Measurements from ENCODE around the gene ZP3. TPM values are rescaled to one million over a fixed set of nuclear protein-coding genes. Genes with fewer than 3 reads are reported as not detected.
"Not testable (repeated sequence)": the region's sequence is repeated elsewhere in the genome, so short reads cannot be mapped to it uniquely, and the experiment has no call there.

Gene ZP3
- polyA plus RNA-seq, 1 of the 3 experiments (the other 2 are of a cell fraction), result 5.4 TPM

DNA sequence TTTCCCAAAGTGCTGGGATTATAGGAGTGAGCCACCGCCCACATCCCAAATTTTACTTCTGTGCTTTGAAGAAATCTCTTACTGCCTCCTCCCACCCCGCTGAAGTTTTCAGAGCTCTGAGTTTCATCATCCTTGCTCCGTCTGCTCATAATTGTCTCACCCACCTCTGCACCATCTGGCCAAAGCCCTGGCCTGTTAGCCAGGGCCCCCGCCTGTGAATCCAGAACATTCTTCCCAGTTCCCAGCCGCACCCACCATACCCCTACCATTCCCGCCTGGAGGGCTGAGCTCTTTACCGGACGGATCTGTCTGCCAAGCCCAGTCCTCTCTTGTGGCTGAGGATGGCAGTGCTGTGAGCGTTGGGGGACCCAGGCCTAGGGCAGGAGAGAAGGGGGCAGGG, 29.8 kb upstream of the ZP3 start:
- Histone ChIP-seq H3K27ac (ENCODE audit: low read depth in 2 of 2, low read length in 1 of 2) (no peak overlapping the region), H3K36me3 (replicated peaks in 1 of 2; ENCODE audit: control insufficient read depth in 1 of 2, insufficient read depth in 2 of 2, low read length in 1 of 2) (no peaks in the 10 kb centered on the region), H3K9me3 (no peaks in the 10 kb centered on the region), H3F3A (replicated peaks; ENCODE audit: insufficient read depth) (peaks cover 5% of the 10 kb centered on the region), H4K20me1 (ENCODE audit: insufficient read depth) (no peaks in the 10 kb centered on the region), H3K4me2 (no peak overlapping the region), H2AFZ (ENCODE audit: low read depth) (no peak overlapping the region), H3K9ac (no peak overlapping the region), H3K4me3 (ENCODE audit: low read depth in 2 of 2, low read length in 1 of 2) (no peak overlapping the region), H3K79me2 (ENCODE audit: insufficient read depth) (no peaks in the 10 kb centered on the region), H3K4me1 (ENCODE audit: control insufficient read depth in 1 of 2, insufficient read depth in 2 of 2, low read depth in 1 of 2, low read length in 1 of 2) (peaks cover 3 to 19% of the 10 kb centered on the region in 2 experiments; a peak in 3 of 4 replicates), H3K27me3 (ENCODE audit: insufficient read depth) (no peaks in the 10 kb centered on the region), H3K9me2 (no peaks in the 10 kb centered on the region)
- ChIA-PET CTCF (no interaction called here), POLR2A (no interaction called here)
- DNase-seq, result no peak
- no peak for TF ChIP-seq ELF1 (IDR thresholded peaks at IDR 0.05)
- TF ChIP-seq SMC3 (IDR thresholded peaks at IDR 0.05; ENCODE audit: low read depth, low read length), result no peak
- TF ChIP-seq RFX5 (IDR thresholded peaks at IDR 0.05; ENCODE audit: low read length), result no peak
- no peak for TF ChIP-seq RCOR1 (IDR thresholded peaks at IDR 0.05; ENCODE audit: low read length)
- TF ChIP-seq MXI1 (IDR thresholded peaks at IDR 0.05; ENCODE audit: low read depth, low read length), result no peak
- TF ChIP-seq FOSL2 (IDR thresholded peaks at IDR 0.05; ENCODE audit: borderline replicate concordance, low read depth), result no peak
- no peak for TF ChIP-seq EZH2phosphoT487 (IDR thresholded peaks at IDR 0.05; ENCODE audit: borderline replicate concordance, low read depth)
- TF ChIP-seq NRF1 (IDR thresholded peaks at IDR 0.05; ENCODE audit: low read depth, low read length), result no peak
- no peak for TF ChIP-seq SIN3A (IDR thresholded peaks at IDR 0.05; ENCODE audit: borderline replicate concordance, low read depth, low read length)
- TF ChIP-seq, protein P1, sequence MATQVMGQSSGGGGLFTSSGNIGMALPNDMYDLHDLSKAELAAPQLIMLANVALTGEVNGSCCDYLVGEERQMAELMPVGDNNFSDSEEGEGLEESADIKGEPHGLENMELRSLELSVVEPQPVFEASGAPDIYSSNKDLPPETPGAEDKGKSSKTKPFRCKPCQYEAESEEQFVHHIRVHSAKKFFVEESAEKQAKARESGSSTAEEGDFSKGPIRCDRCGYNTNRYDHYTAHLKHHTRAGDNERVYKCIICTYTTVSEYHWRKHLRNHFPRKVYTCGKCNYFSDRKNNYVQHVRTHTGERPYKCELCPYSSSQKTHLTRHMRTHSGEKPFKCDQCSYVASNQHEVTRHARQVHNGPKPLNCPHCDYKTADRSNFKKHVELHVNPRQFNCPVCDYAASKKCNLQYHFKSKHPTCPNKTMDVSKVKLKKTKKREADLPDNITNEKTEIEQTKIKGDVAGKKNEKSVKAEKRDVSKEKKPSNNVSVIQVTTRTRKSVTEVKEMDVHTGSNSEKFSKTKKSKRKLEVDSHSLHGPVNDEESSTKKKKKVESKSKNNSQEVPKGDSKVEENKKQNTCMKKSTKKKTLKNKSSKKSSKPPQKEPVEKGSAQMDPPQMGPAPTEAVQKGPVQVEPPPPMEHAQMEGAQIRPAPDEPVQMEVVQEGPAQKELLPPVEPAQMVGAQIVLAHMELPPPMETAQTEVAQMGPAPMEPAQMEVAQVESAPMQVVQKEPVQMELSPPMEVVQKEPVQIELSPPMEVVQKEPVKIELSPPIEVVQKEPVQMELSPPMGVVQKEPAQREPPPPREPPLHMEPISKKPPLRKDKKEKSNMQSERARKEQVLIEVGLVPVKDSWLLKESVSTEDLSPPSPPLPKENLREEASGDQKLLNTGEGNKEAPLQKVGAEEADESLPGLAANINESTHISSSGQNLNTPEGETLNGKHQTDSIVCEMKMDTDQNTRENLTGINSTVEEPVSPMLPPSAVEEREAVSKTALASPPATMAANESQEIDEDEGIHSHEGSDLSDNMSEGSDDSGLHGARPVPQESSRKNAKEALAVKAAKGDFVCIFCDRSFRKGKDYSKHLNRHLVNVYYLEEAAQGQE (IDR thresholded peaks at IDR 0.05; ENCODE audit: low read depth, low read length), result no peak
- 84% methylated on average over 9 of the region's 9 CpGs for WGBS (ENCODE audit: low lambda C conversion rate)

- H3K9ac ChIP-seq; H3K27ac ChIP-seq (ENCODE audit: low read depth in 2 of 2, low read length in 1 of 2); DNase-seq; H3K4me2 ChIP-seq; H3K36me3 ChIP-seq (replicated peaks in 1 of 2; ENCODE audit: control insufficient read depth in 1 of 2, insufficient read depth in 2 of 2, low read length in 1 of 2); H2AFZ ChIP-seq (ENCODE audit: low read depth); H3K9me2 ChIP-seq; CTCF ChIA-PET; H3K27me3 ChIP-seq (ENCODE audit: insufficient read depth); H4K20me1 ChIP-seq (ENCODE audit: insufficient read depth); H3K4me3 ChIP-seq (ENCODE audit: low read depth in 2 of 2, low read length in 1 of 2); H3F3A ChIP-seq (replicated peaks; ENCODE audit: insufficient read depth); H3K79me2 ChIP-seq (ENCODE audit: insufficient read depth); POLR2A ChIA-PET; H3K9me3 ChIP-seq: not testable (repeated sequence)
- peaks cover 3 to 19% of the 10 kb centered on the region in 2 experiments; a peak in 3 of 4 replicates for H3K4me1 ChIP-seq (ENCODE audit: control insufficient read depth in 1 of 2, insufficient read depth in 2 of 2, low read depth in 1 of 2, low read length in 1 of 2)
- WGBS (ENCODE audit: low lambda C conversion rate), result 95% methylated on average over 11 of the region's 11 CpGs
These were observed 29.2 kb upstream of the ZP3 start for GRCh38 chr7:76395605-76395964.

All from SK-N-SH (cell line).